ENCODE results near the gene USPL1. TPM values are rescaled to one million over a fixed set of nuclear protein-coding genes. Genes with fewer than 3 reads are reported as not detected.

Gene USPL1
- total and polyA plus RNA-seq, 4 donors = 4.1 to 13.0 (median 8.2) TPM

DNA sequence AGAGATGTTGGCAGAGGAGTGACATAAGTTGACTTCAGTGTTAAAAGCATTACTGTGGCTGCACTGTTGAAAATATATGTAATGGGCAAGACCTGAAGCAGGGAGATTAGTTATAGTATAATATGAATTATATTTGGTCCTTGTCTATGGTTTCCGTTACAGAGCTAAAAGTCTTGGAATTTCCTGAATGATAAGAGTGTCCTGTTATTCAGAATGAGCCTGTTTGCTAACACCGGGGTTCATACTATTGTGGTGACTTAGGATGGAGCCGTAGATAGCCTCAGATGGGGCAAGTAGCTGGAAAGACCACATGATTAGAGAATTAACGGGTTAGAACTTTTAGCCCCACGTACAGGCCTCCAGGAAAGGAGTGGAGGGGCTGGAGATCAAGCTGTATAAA, 5.7 kb downstream of the USPL1 start:
- Histone ChIP-seq H3K27ac (ENCODE audit: low read depth in 1 of 2, low read length in 2 of 2) (no peak overlapping the region), H3K9me3 (ENCODE audit: control insufficient read depth in 4 of 4, low read length in 3 of 4) (no peaks in the 10 kb centered on the region), H3K4me1 (ENCODE audit: control insufficient read depth in 4 of 4, insufficient read depth in 4 of 4, low read length in 3 of 4) (peaks cover 4 to 20% (median 10%) of the 10 kb centered on the region in 4 donors), H3K27me3 (ENCODE audit: control insufficient read depth in 4 of 4, insufficient read depth in 4 of 4, low read length in 3 of 4) (no peaks in the 10 kb centered on the region), H3K9ac (ENCODE audit: low read depth in 1 of 2, low read length in 2 of 2) (no peak overlapping the region), H3K36me3 (ENCODE audit: control insufficient read depth in 4 of 4, insufficient read depth in 3 of 4, low read depth in 1 of 4, low read length in 3 of 4) (peaks cover 0 to 15% (median 3%) of the 10 kb centered on the region in 4 donors), H3K4me3 (ENCODE audit: low read depth in 1 of 3, low read length in 3 of 3) (no peak overlapping the region)
- DNase-seq (ENCODE audit: low spot score) = no peak
- 82% methylated on average over 5 of the region's 5 CpGs for WGBS
- TF ChIP-seq HNF4G (IDR thresholded peaks at IDR 0.05) (no peak), FOXA1 (IDR thresholded peaks at IDR 0.05) (no peak), NR2F2 (IDR thresholded peaks at IDR 0.05) (no peak), SP1 (IDR thresholded peaks at IDR 0.05) (no peak), RAD21 (IDR thresholded peaks at IDR 0.05) (no peak), CTCF (IDR thresholded peaks at IDR 0.05; ENCODE audit: low read depth, low read length, missing input control) (no peak), FOXA2 (IDR thresholded peaks at IDR 0.05) (no peak), MAX (IDR thresholded peaks at IDR 0.05) (no peak), GABPA (IDR thresholded peaks at IDR 0.05 in 1 of 2, conservative IDR thresholded peaks at IDR 0.05 in 1 of 2) (no peak), TAF1 (conservative IDR thresholded peaks at IDR 0.05) (no peak), HNF4A (conservative IDR thresholded peaks at IDR 0.05) (no peak), JUND (IDR thresholded peaks at IDR 0.05) (no peak), ATF3 (IDR thresholded peaks at IDR 0.05) (no peak), EGR1 (IDR thresholded peaks at IDR 0.05; ENCODE audit: low read depth in 2 of 2) (no peak), RXRA (IDR thresholded peaks at IDR 0.05) (no peak), YY1 (IDR thresholded peaks at IDR 0.05) (no peak)
- TF ChIP-seq, protein P1, sequence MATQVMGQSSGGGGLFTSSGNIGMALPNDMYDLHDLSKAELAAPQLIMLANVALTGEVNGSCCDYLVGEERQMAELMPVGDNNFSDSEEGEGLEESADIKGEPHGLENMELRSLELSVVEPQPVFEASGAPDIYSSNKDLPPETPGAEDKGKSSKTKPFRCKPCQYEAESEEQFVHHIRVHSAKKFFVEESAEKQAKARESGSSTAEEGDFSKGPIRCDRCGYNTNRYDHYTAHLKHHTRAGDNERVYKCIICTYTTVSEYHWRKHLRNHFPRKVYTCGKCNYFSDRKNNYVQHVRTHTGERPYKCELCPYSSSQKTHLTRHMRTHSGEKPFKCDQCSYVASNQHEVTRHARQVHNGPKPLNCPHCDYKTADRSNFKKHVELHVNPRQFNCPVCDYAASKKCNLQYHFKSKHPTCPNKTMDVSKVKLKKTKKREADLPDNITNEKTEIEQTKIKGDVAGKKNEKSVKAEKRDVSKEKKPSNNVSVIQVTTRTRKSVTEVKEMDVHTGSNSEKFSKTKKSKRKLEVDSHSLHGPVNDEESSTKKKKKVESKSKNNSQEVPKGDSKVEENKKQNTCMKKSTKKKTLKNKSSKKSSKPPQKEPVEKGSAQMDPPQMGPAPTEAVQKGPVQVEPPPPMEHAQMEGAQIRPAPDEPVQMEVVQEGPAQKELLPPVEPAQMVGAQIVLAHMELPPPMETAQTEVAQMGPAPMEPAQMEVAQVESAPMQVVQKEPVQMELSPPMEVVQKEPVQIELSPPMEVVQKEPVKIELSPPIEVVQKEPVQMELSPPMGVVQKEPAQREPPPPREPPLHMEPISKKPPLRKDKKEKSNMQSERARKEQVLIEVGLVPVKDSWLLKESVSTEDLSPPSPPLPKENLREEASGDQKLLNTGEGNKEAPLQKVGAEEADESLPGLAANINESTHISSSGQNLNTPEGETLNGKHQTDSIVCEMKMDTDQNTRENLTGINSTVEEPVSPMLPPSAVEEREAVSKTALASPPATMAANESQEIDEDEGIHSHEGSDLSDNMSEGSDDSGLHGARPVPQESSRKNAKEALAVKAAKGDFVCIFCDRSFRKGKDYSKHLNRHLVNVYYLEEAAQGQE (IDR thresholded peaks at IDR 0.05) = no peak

DNA sequence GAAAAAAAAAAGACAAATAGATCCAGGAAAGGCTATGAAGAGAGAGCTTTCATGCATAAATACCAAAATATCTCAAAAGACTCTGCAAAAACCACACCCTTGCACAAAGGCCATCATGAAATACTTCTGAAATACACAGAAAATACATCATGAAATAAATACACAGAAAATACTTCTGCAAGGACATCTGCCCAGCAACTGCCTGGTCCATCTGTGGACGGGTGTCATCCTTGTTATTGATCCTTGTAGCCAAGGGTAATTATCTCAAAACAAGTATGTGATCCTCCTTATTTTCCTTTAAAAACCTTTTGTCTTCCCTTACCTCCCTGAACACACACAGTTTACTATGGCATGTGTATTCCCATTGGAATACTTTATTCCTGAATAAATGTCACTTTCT, 6.9 kb downstream of the USPL1 start:
- TF ChIP-seq FOXA1 (IDR thresholded peaks at IDR 0.05) (no peak), RXRA (IDR thresholded peaks at IDR 0.05) (no peak), FOXA2 (IDR thresholded peaks at IDR 0.05) (no peak), EGR1 (IDR thresholded peaks at IDR 0.05; ENCODE audit: low read depth in 2 of 2) (no peak), YY1 (IDR thresholded peaks at IDR 0.05) (no peak), GABPA (IDR thresholded peaks at IDR 0.05 in 1 of 2, conservative IDR thresholded peaks at IDR 0.05 in 1 of 2) (no peak)
- Histone ChIP-seq H3K4me1 (ENCODE audit: control insufficient read depth in 4 of 4, insufficient read depth in 4 of 4, low read length in 3 of 4) (peaks cover 2 to 8% (median 5%) of the 10 kb centered on the region in 4 donors), H3K36me3 (ENCODE audit: control insufficient read depth in 4 of 4, insufficient read depth in 3 of 4, low read depth in 1 of 4, low read length in 3 of 4) (peaks cover 0 to 20% (median 3%) of the 10 kb centered on the region in 4 donors), H3K27ac (ENCODE audit: low read depth in 1 of 2, low read length in 2 of 2) (no peak overlapping the region), H3K27me3 (ENCODE audit: control insufficient read depth in 4 of 4, insufficient read depth in 4 of 4, low read length in 3 of 4) (no peaks in the 10 kb centered on the region), H3K4me3 (ENCODE audit: low read depth in 1 of 3, low read length in 3 of 3) (no peak overlapping the region), H3K9me3 (ENCODE audit: control insufficient read depth in 4 of 4, low read length in 3 of 4) (no peaks in the 10 kb centered on the region), H3K9ac (ENCODE audit: low read depth in 1 of 2, low read length in 2 of 2) (no peak overlapping the region)
- WGBS = 94% methylated on average over 1 of the region's 1 CpG
- no peak for DNase-seq (ENCODE audit: low spot score)

All from liver (tissue), 9 donors.